ENCODE data around the gene DNMT1. TPM values are rescaled to one million over a fixed set of nuclear protein-coding genes. Genes with fewer than 3 reads are reported as not detected.
A peak's percentile ranks its signal among the peaks of the same experiment; 100 is the strongest.
"Not testable (repeated sequence)": the region's sequence is repeated elsewhere in the genome, so short reads cannot be mapped to it uniquely, and the experiment has no call there.

The DNMT1 gene
- total and polyA plus RNA-seq, 5 experiments from 2014 or later, result 93.7 to 231 (median 146) TPM

DNA sequence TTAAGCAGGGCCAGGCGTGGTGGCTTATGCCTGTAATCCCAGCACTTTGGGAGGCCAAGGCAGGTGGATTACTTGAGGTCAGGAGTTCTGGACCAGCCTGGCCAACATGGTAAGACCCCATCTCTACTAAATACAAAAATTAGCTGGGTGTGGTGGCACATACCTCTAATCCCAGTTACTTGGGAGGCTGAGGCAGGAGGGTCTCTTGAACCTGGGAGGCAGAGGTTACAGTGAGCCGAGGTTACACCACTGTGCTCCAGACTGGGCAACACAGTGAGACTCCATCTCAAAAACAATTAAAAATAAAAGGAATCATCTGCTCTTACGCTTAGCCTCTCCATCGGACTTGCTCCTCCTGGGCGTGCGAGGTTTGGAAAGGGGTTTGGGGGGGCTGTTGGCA, 14.7 kb downstream of the DNMT1 start:
- not testable (repeated sequence) for ATAC-seq, H3K4me3 Mint-ChIP-seq, H3K9me3 Mint-ChIP-seq, H3K4me1 Mint-ChIP-seq, H3K27me3 Mint-ChIP-seq, DNase-seq
- Mint-ChIP-seq H3K36me3 (peaks cover 0 to 75% (median 9%) of the 10 kb centered on the region in 3 donors), H3K27ac (peak overlapping the region in 1 of 10 donors; percentile 43)
- POLR2A ChIA-PET, result interaction anchor here (0.6 kb wide), 1 partner anchor 292 kb away, joined by 4 read pairs; no protein-coding TSS in a partner anchor

DNA sequence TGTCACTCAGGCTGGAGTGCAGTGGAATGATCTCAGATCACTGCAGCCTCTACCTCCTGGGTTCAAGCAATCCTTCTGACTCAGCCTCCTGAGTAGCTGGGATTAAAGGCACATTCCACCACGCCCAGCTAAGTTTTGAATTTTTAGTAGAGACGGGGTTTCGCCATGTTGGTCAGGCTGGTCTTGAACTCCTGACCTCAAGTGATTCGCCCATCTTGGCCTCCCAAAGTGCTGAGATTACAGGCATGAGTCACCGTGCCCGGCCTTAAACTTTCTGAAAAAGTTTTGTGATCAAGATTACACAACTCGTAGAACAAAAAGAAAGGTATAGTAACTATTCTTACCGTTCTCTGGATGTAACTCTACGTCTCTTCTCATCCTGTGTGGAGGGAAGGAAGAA, 21.2 kb downstream of the DNMT1 start:
- POLR2A ChIA-PET, result no interaction called here
- Mint-ChIP-seq H3K36me3 (peaks cover 0 to 86% (median 16%) of the 10 kb centered on the region in 3 donors), H3K27ac (peak overlapping the region in 1 of 10 donors; percentile 83), H3K4me1 (peaks cover 0 to 2% (median under 1%) of the 10 kb centered on the region in 4 donors), H3K9me3 (no peaks in the 10 kb centered on the region), H3K4me3 (no peak overlapping the region), H3K27me3 (no peaks in the 10 kb centered on the region)
- ATAC-seq, result no peak
- no peak for DNase-seq

DNA sequence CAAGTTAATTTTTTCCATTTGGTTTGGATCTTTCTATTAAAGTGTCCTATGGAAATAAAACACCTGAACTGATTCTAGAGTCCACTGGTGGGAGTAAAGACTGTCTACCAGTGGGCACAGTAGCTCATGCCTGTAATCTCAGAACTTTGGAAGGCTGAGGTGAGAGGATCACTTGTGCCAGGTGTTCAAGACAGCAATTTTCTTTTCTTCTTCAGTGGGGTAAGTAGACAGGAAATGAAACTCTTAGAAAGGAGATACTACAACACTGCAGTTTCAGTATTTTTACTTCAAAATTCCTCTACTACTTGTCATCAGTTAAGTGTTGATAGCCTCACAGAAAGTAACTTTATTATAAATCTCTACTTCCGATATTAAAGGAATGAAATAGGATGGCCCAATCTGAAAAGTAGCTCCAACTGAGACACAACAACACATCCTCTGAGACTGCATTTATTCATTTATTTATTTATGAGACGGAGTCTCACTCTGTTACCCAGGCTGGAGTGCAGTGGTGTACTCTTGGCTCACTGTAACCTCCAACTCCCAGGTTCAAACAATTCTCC, 26.3 kb downstream of the DNMT1 start:
- ATAC-seq (no peak), DNase-seq (no peak)
- Mint-ChIP-seq H3K27me3 (no peaks in the 10 kb centered on the region), H3K4me1 (no peaks in the 10 kb centered on the region), H3K9me3 (no peaks in the 10 kb centered on the region), H3K27ac (peak overlapping the region in 1 of 10 donors; percentile 59), H3K4me3 (no peak overlapping the region), H3K36me3 (peaks cover 0 to 82% (median 11%) of the 10 kb centered on the region in 3 donors)
- POLR2A ChIA-PET, result interaction anchor here (0.6 kb wide), 3 partner anchors 9 to 79 kb away, joined by 3 to 5 read pairs (median 3); no protein-coding TSS in a partner anchor

DNA sequence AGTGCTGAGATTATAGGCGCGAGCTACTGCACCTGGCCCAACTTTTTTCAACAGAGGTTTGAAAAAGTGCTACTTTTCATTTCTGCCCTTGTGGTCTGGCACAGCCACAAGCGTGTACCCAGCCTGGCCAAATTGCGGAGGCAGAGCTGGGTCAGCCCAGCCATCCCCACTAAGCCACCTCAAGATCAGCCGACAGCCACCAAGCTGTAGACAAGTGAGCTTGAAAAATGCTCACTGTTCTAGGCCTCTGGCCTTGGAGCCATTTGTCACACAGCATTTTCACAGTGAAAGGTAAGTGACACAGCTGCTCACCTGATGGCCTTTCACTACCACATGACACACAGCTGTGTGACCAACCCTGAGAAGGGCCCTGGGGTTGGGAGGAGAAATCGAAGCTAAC, 27.3 kb downstream of the DNMT1 start:
- Mint-ChIP-seq H3K27me3 (no peaks in the 10 kb centered on the region), H3K27ac (peak overlapping the region in 2 of 10 donors; percentile 39 to 68), H3K4me1 (no peaks in the 10 kb centered on the region), H3K4me3 (no peak overlapping the region), H3K36me3 (peaks cover 0 to 82% (median 14%) of the 10 kb centered on the region in 3 donors), H3K9me3 (no peaks in the 10 kb centered on the region)
- no peak for DNase-seq
- POLR2A ChIA-PET, result interaction anchor here (0.8 kb wide), 1 partner anchor 47 kb away, joined by 3 read pairs; no protein-coding TSS in a partner anchor
- ATAC-seq, result no peak

DNA sequence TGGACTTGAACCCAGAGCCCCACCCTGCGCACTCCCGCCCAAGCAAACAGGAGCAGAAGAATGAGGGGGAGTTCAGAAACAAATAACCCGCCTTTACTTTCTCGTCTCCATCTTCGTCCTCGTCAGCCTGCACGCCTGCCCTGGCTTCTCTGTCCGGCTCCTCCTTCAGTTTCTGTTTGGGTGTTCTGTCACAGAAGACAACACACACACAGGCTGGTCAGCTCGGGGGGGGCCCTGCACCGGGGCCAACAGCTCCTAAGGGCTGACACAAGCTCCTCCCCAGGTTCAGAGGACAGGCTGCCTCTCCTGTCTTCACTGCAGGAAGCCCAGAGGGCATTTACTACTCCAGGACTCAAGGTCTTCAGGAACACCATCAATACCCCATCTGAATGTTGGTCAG, 28.3 kb downstream of the DNMT1 start:
- not testable (repeated sequence) for H3K9me3 Mint-ChIP-seq, DNase-seq, H3K27me3 Mint-ChIP-seq, ATAC-seq, H3K4me3 Mint-ChIP-seq, H3K4me1 Mint-ChIP-seq
- Mint-ChIP-seq H3K27ac (peak overlapping the region in 1 of 10 donors; percentile 59), H3K36me3 (peaks cover 0 to 86% (median 14%) of the 10 kb centered on the region in 3 donors)
- POLR2A ChIA-PET, result interaction anchor here (0.6 to 0.9 kb wide), 2 partner anchors 28 to 188 kb away, joined by 3 to 4 read pairs; no protein-coding TSS in a partner anchor

DNA sequence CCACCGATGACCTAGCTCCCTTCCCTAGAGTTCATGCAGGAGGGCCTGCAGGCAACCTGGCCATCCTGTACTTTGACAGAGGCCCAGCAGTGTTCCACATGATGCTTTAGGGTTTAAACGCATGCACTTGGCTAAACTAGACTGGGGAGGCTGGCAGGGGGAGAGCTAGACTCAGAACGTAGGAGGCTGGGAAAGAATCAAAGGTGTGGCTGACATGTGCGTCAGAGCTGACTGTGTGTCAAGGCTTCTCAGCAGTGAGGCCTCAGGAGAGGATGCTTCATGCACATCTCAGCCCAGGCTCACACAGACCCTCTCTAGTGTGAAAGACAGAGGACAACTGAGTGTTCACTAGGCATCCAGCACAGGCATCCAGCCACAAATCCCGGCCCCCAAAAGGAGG, 28.7 kb downstream of the DNMT1 start:
- Mint-ChIP-seq H3K9me3 (no peaks in the 10 kb centered on the region), H3K27ac (no peak overlapping the region), H3K4me3 (no peak overlapping the region), H3K27me3 (no peaks in the 10 kb centered on the region), H3K36me3 (peaks cover 0 to 85% (median 14%) of the 10 kb centered on the region in 3 donors), H3K4me1 (no peaks in the 10 kb centered on the region)
- DNase-seq (no peak), ATAC-seq (no peak)
- POLR2A ChIA-PET, result interaction anchor here (0.9 kb wide), 1 partner anchor 27 kb away, joined by 3 read pairs; no protein-coding TSS in a partner anchor

DNA sequence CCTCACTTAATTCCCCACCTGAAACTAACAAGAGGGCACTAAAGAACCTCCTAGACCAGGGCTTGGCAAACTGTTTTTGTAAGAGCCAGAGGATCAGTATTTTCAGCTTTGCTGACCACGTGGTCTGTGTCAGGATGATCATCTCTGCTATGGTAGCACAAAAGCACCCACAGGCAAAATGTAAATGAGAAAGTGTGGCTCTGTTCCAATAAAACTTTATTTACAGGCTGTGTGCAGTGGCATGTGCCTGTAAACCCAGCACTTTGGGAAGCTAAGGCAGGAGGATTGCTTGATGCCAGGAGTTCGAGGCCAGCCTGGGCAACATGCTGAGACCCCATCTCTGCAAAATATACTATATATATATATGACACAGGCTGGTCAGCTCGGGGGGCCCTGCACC, 31.2 kb downstream of the DNMT1 start:
- ATAC-seq, result no peak
- no peaks in the 10 kb centered on the region for H3K27me3 Mint-ChIP-seq
- POLR2A ChIA-PET, result interaction anchor here (0.7 kb wide), 1 partner anchor 544 kb away, joined by 4 read pairs; no protein-coding TSS in a partner anchor
- peaks cover 0 to 2% (median 0%) of the 10 kb centered on the region in 4 donors for H3K4me1 Mint-ChIP-seq
- H3K27ac Mint-ChIP-seq, result peak overlapping the region in 1 of 10 donors; percentile 44
- H3K4me3 Mint-ChIP-seq, result no peak overlapping the region
- no peak for DNase-seq
- H3K36me3 Mint-ChIP-seq, result peaks cover 0 to 88% (median 26%) of the 10 kb centered on the region in 3 donors
- no peaks in the 10 kb centered on the region for H3K9me3 Mint-ChIP-seq

DNA sequence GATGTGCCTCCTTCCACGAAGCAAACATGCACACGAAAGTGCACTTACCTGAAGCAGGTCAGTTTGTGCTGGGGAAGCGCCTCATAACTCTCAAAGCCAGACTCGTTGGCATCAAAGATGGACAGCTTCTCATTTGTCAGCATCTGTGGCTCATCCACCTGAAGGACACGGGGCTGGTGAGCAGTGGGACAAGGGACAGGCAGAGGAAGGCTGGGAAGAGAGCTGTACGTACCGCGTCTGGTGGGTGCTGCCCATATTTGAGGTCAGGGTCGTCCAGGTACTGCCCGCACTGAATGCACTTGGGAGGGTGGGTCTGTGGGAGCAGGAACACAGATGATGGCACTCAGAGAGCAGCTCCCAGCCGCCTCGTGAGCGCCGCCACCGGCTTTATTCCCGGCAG, 35.1 kb downstream of the DNMT1 start:
- DNase-seq (no peak), ATAC-seq (no peak)
- Mint-ChIP-seq H3K27me3 (no peaks in the 10 kb centered on the region), H3K4me3 (no peak overlapping the region), H3K4me1 (peaks cover 0 to 2% (median 0%) of the 10 kb centered on the region in 4 donors), H3K36me3 (peaks cover 0 to 94% (median 22%) of the 10 kb centered on the region in 3 donors), H3K27ac (peak overlapping the region in 2 of 10 donors; percentile 24 to 76), H3K9me3 (no peaks in the 10 kb centered on the region)
- POLR2A ChIA-PET, result interaction anchor here (1.3 kb wide), 1 partner anchor 17 kb away, joined by 3 read pairs; no protein-coding TSS in a partner anchor

DNA sequence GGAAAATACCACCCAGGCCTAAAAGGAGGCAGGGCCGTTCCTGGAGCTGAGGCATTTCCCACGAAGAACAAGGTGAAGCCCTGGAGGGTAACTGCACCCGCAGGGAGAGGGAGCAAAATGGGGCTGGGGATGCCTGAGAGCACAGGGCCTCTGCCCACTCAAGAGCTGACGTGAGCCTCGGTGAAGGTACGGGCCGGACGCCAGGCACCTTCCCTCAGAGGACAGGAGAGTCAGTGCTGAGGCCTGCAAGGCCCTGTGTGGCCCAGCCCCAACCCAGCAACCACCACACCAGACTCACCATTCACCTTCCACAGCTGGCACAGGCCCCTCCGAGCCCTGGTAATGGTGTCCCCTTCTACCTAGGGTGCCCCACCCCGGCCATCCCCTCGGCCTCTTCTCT, 36.3 kb downstream of the DNMT1 start:
- DNase-seq, result peak in 1 of 10 donors; percentile 23
- H3K27ac Mint-ChIP-seq, result peak overlapping the region in 1 of 10 donors; percentile 44
- H3K4me3 Mint-ChIP-seq, result no peak overlapping the region
- ATAC-seq, result no peak
- POLR2A ChIA-PET, result interaction anchor here (1.3 kb wide), 1 partner anchor 16 kb away, joined by 3 read pairs; no protein-coding TSS in a partner anchor
- H3K27me3 Mint-ChIP-seq, result no peaks in the 10 kb centered on the region
- H3K9me3 Mint-ChIP-seq, result no peaks in the 10 kb centered on the region
- peaks cover 0 to 2% (median 0%) of the 10 kb centered on the region in 4 donors for H3K4me1 Mint-ChIP-seq
- peaks cover 0 to 98% (median 26%) of the 10 kb centered on the region in 3 donors for H3K36me3 Mint-ChIP-seq

DNA sequence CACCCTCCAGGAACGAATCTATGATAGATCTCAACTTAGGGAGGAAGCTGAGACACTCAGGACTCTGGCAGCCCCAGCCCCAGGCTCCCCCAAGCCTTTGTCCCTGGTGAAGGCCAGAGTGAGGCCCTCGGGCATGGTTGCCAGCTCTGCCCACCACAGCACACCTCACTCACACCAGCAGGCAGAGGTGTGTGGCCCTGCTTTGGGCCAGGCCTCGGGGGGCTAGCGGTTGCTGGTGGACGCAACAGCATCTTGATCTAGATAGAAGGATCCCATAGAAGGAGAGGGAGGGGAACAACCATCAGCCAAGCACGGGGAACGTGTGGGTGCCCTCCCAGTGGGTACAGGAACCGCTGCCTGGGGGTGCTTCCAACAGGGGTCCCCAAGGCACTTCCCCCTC, 36.7 kb downstream of the DNMT1 start:
- no peak for DNase-seq
- Mint-ChIP-seq H3K27ac (peak overlapping the region in 1 of 10 donors; percentile 83), H3K4me1 (peaks cover 0 to 2% (median 0%) of the 10 kb centered on the region in 4 donors), H3K36me3 (peaks cover 0 to 98% (median 23%) of the 10 kb centered on the region in 3 donors), H3K9me3 (no peaks in the 10 kb centered on the region), H3K4me3 (no peak overlapping the region), H3K27me3 (no peaks in the 10 kb centered on the region)
- ATAC-seq, result no peak
- POLR2A ChIA-PET, result interaction anchor here (1.3 kb wide), 1 partner anchor 15 kb away, joined by 3 read pairs; no protein-coding TSS in a partner anchor

DNA sequence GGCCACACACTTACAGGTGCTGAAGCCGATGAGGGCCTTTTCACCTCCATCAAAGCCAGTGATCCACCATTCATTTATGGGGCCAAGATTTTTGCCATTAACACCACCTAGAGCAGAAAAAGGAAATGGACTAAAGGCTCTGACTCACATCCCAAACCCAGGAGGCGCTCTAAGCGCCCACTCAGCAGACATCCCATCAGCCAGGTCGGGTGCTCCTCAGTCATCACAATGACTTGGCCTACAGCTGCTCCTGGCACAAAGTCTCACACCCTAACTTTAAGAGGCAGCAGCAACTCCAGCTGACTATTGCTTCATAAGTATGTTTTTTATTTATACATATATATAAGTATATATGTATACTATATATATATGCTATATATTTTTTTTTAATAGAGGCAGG, 38.9 kb downstream of the DNMT1 start:
- no peak overlapping the region for H3K4me3 Mint-ChIP-seq
- ATAC-seq (no peak), DNase-seq (peak in 1 of 10 donors; percentile 14)
- peaks cover 0 to 3% (median 0%) of the 10 kb centered on the region in 4 donors for H3K4me1 Mint-ChIP-seq
- H3K27ac Mint-ChIP-seq, result peak overlapping the region in 1 of 10 donors; percentile 52
- no peaks in the 10 kb centered on the region for H3K27me3 Mint-ChIP-seq
- POLR2A ChIA-PET, result no interaction called here
- peaks cover 0 to 96% (median 29%) of the 10 kb centered on the region in 3 donors for H3K36me3 Mint-ChIP-seq
- no peaks in the 10 kb centered on the region for H3K9me3 Mint-ChIP-seq

DNA sequence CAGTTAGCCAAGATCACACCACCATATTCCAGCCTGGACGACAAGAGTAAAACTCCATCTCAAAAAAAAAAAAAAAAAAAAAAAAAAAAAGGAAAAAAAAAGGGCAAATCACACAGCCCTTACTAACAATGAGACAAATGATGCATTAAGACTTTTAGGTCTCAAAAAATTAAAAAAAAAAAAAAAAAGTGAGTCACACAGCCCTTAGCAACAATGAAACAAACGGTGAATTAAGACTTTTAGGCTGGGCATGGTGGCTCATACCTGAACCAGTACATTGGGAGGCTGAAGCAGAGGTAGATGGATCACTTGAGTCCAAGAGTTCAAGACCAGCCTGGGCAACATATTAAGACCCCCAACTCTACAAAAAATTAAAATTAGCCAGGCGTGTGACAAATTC, 42.7 kb downstream of the DNMT1 start:
- H3K4me1 Mint-ChIP-seq, result peaks cover 0 to 5% (median 0%) of the 10 kb centered on the region in 4 donors
- DNase-seq (no peak), ATAC-seq (no peak)
- H3K9me3 Mint-ChIP-seq, result no peaks in the 10 kb centered on the region
- POLR2A ChIA-PET, result interaction anchor here (0.6 kb wide), 1 partner anchor 50 kb away, joined by 4 read pairs; no protein-coding TSS in a partner anchor
- peak overlapping the region in 1 of 10 donors; percentile 12 for H3K27ac Mint-ChIP-seq
- no peak overlapping the region for H3K4me3 Mint-ChIP-seq
- H3K36me3 Mint-ChIP-seq, result peaks cover 0 to 93% (median 30%) of the 10 kb centered on the region in 3 donors
- no peaks in the 10 kb centered on the region for H3K27me3 Mint-ChIP-seq

DNA sequence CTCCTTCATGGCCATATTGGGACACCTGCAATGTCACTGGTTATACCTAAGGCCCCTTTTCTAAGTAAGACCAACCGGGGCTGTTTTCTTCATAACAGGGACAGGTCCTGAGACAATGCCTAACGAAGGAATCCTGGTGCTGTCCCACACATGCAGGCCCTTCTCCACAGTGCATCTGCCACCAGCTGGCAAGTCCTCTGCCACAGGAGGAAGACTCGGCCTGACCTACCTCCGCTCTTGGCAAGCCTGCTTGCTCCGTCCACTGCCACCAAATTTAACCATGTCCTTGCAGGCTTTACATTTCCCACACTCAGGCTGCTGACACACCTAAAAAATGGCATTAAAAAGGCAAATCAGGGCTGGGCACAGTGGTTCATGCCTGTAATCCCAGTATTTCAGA, 43.2 kb downstream of the DNMT1 start:
- H3K27ac Mint-ChIP-seq, result peak overlapping the region in 4 of 10 donors; percentile 35 to 89 (median 62)
- POLR2A ChIA-PET, result interaction anchor here (1.0 kb wide), 1 partner anchor 9 kb away, joined by 3 read pairs; no protein-coding TSS in a partner anchor
- peaks cover 0 to 92% (median 33%) of the 10 kb centered on the region in 3 donors for H3K36me3 Mint-ChIP-seq
- no peaks in the 10 kb centered on the region for H3K27me3 Mint-ChIP-seq
- peaks cover 0 to 5% (median under 1%) of the 10 kb centered on the region in 4 donors for H3K4me1 Mint-ChIP-seq
- H3K4me3 Mint-ChIP-seq, result no peak overlapping the region
- no peaks in the 10 kb centered on the region for H3K9me3 Mint-ChIP-seq
- ATAC-seq (no peak), DNase-seq (no peak)

Measured in naive thymus-derived CD8-positive, alpha-beta T cell (primary cell).